ENCODE results near the gene TMC6.
A peak's percentile ranks its signal among the peaks of the same experiment; 100 is the strongest.
"Not testable (repeated sequence)": the region's sequence is repeated elsewhere in the genome, so short reads cannot be mapped to it uniquely, and the experiment has no call there.

Gene TMC6

GRCh38 chr17:78128551-78129350 is at the start of gene TMC6:
TMC6 (minus strand) TSS chr17:78128755; CDS start chr17:78126832, 1,923 bp downstream.
- DNase-seq, result peak; percentile 74

GRCh38 chr17:78176548-78177025 is 48.0 kb upstream of the TMC6 start:
- DNase-seq, result peak; percentile 78

GRCh38 chr17:78175643-78175981 is 47.1 kb upstream of the TMC6 start:
- DNase-seq, result no peak

GRCh38 chr17:78174870-78175642 is 46.5 kb upstream of the TMC6 start:
- DNase-seq, result no peak

GRCh38 chr17:78174346-78174869 is 45.9 kb upstream of the TMC6 start:
- DNase-seq, result peak; percentile 58

GRCh38 chr17:78173097-78173715 is 44.7 kb upstream of the TMC6 start:
- peak; percentile 51 for DNase-seq

- peak; percentile 66 for DNase-seq
These were observed 43.9 kb upstream of the TMC6 start for GRCh38 chr17:78172249-78173051.

GRCh38 chr17:78171591-78172248 is 43.2 kb upstream of the TMC6 start:
- DNase-seq, result not testable (repeated sequence)

GRCh38 chr17:78170692-78171590 is 42.4 kb upstream of the TMC6 start:
- no peak for DNase-seq

GRCh38 chr17:78168903-78169793 is 40.6 kb upstream of the TMC6 start:
- DNase-seq, result peak; percentile 72

GRCh38 chr17:78168242-78168902 is 39.8 kb upstream of the TMC6 start, which contains the start of gene SYNGR2:
SYNGR2 (plus strand) TSS chr17:78168581; CDS start chr17:78168617, 36 bp downstream.
- DNase-seq, result peak; percentile 87

- DNase-seq, result no peak
These were observed 37.9 kb upstream of the TMC6 start for GRCh38 chr17:78166416-78166815.

GRCh38 chr17:78164748-78165607 is 36.4 kb upstream of the TMC6 start:
- no peak for DNase-seq

- DNase-seq, result no peak
These were observed 35.6 kb upstream of the TMC6 start for GRCh38 chr17:78163881-78164747.

GRCh38 chr17:78159575-78160158 is 31.1 kb upstream of the TMC6 start:
- no peak for DNase-seq
